ENCODE results near the gene ARHGDIA. TPM values are rescaled to one million over a fixed set of nuclear protein-coding genes. Genes with fewer than 3 reads are reported as not detected.
"Not testable (repeated sequence)": the region's sequence is repeated elsewhere in the genome, so short reads cannot be mapped to it uniquely, and the experiment has no call there.

Gene ARHGDIA
- total RNA-seq = 78.2 TPM

DNA sequence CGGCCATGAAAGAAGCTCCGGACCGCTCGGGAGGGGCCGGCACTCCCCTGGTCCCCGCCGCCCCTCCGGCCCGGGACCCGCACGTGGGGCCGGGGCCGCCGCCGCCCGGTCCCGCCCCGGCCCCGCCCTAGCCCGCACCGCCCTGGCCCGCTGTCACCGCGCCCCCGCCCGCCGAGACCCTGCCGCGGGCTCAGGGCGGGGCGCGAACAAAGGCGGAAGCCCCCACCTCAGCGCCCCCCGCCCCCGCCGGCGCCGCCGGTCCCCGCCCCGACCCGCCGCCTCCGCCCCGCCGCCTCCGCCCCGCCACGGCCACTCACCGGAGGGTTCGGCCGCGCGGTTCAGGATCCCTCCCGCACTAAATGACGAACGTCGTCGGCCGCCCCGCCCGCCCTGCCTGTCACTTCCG, at the start of gene ARHGDIA:
Gene ARHGDIA, minus strand, starts transcription at position 357 of the 406 bp plus-strand sequence. CDS start 1,407 bp downstream, outside the sequence.
- no peak for DNase-seq

DNA sequence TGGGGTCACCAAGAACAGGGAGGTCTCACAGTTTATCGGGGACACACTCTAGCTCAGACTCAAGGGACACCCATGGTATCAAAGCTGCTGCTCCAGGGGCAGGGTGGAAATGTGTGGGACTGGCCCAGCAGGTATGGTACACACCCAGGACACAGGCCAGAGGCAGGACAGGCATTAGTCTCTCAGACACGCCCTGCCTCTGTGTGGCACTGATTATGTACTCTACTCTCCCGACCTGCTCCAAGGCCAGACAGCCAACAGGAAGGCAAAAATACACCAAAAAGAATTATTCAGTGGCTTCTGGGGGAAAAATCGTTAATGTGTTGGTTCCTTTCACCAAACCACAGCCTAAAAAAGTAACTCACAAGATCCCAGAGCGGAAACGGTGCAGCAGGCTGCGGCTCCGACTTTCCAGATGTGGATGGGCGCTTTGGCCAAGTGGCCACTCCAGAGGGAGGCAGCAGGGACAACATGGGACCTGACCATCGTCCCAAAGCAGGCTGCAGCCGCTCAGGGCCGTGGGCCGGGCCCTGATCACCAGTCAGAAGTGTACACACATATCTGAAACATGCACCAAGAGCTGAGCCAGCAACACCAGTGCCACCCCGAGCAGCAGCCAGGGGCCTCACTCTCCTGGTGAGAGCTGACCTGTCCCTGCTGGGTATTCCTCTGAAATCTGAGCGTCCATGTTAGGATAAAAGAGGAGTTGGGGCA, 47.9 kb upstream of the ARHGDIA start:
- DNase-seq = no peak

DNA sequence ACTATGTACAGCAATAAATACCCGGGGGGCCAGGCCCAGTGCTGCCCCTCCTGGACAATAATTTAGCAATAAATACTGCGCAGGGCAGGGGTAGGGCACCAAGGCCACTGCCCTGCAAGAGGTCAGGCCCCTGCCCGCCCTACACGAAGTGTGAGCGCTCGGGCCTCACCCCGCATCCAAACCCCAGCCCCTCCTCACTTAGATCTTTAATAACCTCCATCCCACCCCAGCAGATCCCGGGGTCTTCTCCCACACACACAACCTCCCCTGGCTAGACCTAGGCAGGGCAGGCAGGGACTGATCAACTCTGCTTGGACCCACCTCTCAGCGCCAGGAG, 47.2 kb upstream of the ARHGDIA start:
- DNase-seq = not testable (repeated sequence)

DNA sequence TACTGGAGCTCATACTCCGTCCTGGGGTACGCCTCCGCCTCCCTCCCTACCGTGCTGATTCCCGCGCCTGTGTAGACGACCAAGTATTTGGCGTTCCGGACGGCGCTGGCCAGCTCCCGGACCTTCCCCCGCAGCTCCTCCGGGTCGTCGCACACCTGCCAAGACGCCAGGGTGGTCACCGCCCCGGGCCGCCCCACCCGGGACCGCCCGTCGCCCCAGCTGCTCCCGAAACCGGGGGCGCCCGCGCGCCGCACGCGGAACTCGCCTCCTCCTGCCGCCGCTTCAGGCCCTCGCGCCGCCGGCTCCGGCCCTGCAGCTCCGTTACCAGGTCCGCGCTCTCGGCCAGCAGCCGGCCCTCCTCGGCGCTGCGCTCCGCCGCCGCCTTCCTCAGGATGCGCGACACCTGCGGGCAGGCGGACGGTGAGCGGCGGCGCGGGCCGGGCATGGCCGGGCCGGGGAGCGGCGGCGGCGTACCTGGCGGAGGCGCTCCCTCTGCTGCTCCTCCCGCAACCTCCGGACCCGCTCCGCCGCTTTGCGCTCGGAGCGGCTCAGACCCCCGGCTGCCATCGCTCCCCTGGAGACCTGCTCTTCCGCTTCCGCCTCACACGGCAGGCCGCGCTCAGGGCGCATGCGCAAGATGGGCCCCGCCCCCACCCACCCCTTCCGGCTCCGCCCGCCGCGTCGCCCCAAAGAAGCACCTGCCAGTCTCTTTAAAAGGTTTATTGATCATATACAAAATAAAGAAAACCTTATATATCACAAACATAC, 46.6 kb upstream of the ARHGDIA start, which contains the start of gene SIRT7:
Gene SIRT7, minus strand, starts transcription at position 612 of the 768 bp plus-strand sequence. Its CDS starts 45 bp downstream, at position 567.
- peak; percentile 90 for DNase-seq

DNA sequence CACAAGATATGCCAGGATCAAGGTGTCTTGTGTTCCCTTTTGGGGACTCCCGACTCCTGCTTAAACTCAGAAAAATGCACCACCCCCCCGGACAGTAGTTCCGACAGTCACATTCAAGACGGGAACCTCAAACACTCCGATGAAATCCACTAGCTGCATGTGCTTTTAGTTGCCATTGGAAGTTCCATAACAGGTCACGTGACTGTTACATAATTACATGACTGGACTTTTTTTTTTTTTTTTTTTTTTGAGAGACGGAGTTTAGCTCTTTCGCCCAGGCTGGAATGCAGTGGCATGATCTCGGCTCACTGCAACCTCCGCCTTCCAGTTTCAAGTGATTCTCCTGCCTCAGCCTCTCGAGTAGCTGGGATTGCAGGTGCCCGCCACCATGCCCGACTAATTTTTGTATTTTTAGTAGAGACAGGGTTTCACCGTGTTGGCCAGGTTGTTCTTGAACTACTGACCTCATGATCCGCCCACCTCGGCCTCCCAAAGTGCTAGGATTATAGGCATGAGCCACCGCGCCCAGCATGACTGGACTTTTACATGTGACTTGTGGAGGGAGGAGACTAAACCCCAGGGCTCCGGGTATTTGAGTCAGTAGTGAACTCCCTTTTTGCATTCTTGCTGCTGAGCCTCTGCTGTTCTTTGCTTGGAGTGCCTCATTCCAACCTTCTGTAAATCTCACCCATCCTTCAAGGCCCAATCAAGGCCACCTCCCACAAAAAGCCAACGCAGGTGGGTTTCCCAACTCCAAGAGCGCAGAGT, 45.3 kb upstream of the ARHGDIA start:
- no peak for DNase-seq

DNA sequence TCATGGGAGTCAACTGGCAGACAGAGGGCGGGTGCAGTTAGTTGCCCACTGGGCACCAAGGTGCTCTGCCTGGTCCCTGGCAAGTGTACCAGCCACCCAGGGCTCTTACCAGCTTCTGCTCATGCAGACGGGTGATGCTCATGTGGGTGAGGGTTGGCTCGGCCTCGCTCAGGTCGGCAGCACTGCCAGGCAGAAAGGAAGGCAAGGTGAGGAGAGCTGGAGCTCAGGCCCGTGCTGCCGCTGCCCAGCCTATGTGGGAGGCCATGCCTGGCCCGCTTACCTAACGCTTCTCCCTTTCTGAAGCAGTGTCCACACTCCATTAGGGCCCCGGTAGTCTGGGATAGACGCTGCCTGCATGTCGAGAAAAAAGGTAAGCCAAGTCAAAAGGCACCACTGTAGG, 44.2 kb upstream of the ARHGDIA start:
- no peak for DNase-seq

DNA sequence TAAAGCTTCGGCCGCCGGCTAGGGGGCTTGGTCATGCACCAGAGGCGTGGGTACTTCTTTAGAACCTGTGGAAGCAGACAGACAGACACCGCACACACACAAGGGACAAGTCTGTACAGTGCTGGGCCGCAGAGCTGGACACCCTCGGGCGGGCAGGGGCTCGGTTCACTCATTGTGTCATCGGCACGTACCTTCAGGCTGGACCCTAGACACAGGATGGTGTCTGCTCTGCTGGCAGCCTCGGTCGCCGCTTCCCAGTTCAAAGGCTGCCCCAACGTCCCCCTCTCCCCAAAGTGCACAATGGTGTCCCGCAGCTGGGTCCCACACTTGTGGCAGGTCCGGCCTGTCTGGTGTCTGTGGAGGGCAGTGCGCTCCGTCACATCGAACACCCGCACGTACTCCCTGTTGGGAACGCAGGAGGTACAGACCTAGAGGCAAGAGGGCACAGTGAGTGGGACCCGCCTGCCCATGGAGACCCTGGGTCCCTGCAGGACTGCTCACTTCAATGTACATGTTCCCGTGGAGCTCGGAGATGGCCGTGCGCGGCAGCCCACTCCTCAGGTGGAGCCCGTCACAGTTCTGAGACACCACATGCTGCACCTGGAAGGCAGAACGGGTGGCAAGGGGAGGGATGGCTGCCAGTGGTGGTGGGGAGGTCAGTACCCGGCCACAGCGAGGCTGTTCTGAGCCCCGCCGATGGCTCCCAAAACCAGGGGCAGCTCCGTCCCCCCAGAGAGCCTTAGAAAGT, 43.1 kb upstream of the ARHGDIA start:
- no peak for DNase-seq

DNA sequence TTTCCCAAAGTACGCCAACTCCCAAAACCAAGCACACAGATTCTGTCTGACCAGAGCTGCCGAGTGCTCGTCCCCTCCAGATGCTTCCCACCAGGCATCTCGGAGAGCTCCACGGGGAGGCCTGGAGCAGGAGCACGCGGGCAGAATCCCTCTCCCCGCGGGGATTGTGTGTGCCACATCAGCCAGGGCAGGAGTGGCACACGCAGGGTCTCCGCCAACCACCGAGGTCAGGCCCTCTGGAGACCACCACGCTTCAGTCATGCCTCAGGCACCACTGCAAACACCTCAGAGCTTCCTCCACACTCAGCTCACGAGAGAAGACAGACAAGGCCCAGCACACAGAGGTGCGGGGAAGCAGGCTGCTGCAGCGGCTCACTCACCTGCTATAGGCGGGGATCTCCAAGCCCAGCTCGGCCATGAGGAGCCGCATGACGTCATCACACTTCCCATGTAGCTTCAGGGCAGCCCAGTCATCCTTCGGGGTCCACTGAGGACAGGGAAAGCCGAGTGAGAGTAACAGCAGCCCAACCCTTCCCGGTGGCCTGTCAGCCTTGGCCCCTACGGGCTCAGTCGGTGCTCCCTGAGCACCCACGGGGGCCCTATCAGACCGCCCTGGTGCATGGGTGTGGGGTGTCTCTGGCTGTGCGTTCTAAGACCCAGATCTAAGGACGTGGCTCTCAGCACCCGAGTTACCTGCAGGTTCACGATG, 42.4 kb upstream of the ARHGDIA start:
- DNase-seq = no peak

DNA sequence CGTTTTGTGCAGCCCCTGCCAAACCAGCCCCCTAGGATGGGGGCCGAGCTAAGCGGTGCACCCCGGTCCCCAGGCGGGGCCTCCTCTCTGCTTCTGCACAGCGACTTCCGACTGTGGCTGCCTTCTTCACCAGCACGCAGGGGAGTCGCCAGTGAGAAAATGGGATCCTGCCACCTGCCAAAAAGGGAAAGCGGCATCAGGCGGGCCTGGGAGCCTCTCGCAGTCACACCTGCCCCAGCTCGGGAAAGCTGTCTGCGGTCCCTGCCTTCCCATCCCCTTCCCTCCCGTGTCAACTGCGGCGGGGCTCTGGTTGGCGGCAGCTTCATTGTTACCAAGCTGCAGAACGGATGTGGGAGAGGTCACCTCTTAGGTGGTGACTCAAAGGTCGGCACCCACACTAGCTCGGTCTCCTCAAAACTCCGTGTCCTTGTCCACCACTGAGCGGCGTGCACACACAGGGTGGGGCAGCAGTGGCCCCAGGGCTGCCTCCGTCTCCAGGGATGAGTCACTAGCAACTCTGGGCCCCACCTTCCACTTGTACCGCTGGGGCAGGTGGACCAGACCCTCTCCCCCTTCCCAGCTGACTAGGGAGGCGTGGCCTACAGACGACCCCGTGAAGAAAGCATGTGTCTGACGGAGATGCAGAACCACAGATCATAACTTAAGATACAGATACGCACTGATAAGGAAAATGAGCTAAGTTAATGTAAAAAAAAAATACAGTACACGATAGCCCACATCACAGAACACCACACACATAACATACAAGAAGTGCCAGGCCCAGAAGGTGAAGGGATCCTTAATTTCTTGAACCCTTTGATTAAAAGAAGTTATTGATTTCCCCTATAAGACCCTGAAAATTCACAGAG, 41.5 kb upstream of the ARHGDIA start:
- no peak for DNase-seq

DNA sequence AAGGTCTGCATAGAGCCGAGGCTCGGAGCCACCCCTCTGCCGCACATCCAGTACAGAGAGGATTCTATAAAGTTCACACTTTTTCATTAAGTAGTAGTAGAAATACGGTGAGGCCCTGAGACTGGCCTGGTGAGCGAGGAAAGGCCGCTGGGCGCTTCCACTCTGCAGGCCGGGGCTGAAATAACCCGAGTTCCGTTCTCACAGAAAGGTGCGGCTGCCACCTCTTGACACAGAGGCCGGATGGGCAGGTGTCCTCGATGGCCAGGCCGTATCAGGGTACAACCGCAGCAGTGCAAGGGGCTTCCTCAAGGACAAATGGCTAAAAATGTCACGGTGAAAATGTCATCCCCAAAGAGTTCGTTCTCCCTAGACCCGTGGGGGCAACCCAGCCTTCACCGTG, 40.8 kb upstream of the ARHGDIA start:
- DNase-seq = no peak

DNA sequence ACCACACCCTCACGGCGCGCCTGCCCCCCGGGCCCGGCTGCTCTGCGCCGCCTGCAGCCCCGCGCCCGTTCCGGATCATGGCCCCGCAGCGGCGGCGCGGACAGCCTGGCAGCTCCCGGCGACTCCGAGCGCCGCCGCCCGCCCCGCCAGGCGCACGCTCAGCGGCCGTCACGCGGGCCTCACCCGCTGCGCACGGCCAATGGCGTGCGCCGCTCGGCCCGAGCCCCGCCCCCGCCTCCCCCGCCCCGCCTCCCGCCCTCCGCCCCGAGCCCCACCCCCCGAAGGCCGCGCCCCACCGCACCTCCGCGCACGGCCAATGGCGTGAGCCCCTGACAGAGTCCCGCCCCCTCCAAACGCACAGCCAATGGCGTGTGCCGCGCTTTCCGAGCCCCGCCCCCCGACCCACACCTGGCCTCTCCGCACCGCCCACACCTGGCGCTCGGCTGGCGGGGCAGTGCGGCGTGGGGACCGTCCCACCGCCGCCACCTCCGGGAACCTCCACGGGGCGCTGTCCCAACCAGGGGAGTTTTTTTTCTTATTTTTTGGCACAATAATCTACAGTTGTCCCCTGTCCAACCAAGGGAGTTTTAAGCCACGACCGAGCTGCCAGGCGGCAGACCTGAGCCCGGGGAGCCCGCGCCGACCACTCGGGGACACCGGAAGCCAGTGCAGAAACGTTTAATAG, 40.3 kb upstream of the ARHGDIA start, which contains the start of gene PCYT2:
Gene PCYT2, minus strand, starts transcription at position 123 of the 685 bp plus-strand sequence. Its CDS starts 44 bp downstream, at position 79.
- DNase-seq = peak; percentile 96

DNA sequence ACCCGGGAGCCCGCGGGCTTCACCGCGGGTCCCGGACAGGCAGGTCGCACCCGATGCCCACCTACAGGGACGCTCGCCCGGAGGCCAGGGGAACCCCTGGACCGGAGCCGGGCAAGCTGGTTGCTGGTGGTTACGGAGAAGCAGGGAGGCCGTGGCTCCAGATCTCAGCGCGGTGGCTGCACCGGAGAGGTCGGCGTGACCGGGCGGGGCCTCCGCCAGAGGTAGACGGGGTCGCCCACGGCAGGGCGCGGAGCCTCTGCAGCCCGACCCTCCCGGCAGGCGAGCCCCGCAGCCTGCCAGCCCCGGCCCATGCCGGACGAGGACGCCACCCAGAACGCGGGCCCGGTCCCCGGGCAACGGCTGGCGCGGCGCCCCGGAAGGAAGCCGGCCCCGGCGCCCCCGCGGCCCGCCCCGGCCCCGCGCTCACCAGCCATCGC, 39.7 kb upstream of the ARHGDIA start:
- DNase-seq = no peak

DNA sequence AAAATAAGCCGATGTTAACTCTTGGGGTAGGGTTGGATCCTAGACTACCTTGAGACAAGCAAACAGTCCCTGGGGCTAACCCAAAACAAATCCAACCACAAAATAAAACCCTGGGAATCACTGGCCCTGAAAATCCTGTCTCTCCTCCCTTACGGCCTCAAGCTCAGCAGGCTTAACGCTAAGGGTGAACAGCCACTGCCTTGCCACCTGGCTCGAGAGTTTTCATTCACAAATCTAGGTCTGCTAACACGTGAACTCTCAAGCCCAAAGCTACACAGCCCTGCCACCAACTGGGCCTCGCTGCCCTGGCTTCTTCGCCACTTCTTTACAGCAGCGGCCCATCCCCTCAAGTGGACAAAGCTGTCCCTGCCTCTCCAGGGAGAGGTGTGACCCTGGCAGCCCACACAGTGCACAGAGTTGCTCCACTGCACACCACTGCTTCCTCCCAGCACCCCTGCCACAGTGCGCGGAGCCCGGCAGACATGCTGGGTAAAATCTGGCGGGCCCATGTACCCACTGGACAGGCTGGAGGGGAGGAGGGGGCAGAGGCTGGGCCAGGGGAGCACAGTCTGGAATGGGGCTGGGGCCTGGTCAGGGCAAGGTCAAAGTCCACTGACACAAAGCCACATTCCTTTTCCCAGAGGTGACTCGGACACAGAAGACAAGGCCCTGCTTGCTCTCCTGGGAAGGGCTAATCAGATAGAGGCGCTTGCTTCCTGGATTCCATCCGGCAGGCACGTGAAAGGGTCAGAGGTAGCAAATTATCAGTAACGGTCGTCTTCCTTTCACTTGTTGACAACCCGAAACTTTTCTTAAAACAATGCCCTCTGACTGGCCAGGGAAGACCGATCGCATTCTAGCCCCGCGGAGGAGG, 39.1 kb upstream of the ARHGDIA start:
- DNase-seq = no peak

DNA sequence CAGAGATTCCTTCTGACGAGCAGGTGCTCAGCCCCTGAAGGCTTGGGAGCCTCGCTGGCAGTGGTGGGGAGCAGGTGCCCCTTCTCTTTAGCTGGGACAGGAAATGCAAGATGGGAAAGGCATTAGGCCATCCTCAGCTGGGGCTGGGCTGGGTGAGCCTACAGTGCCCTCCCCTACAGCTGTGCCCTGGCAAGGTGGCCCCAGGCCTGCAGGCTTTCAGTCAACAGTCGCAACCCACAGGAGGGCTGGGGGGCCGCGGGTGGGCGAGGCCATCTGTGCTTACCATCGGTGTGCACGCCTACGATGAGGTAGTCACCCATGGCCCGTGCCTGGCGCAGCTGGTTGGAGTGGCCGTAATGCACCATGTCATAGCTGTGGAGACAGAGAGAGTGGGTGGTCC, 38.1 kb upstream of the ARHGDIA start:
- no peak for DNase-seq

DNA sequence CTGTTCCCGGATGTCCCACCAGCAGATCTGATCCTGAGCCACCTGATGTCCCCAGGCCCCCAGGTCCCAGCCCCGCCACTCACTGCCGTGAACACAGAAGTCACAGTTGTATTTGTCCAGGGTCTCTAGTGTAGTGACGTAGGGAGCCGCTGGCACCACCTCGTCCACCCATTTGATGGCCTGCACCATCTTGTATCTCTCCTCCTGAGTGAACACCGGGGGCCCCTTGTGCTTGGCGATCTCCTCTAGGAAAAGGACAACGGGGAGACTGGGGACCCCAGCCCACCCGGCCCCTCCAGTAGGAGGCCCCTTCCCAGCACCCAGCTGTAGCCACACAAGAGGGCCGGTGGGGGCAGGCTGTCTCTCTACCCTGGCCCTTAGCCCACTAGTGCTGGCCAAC, 37.7 kb upstream of the ARHGDIA start:
- DNase-seq = no peak

DNA sequence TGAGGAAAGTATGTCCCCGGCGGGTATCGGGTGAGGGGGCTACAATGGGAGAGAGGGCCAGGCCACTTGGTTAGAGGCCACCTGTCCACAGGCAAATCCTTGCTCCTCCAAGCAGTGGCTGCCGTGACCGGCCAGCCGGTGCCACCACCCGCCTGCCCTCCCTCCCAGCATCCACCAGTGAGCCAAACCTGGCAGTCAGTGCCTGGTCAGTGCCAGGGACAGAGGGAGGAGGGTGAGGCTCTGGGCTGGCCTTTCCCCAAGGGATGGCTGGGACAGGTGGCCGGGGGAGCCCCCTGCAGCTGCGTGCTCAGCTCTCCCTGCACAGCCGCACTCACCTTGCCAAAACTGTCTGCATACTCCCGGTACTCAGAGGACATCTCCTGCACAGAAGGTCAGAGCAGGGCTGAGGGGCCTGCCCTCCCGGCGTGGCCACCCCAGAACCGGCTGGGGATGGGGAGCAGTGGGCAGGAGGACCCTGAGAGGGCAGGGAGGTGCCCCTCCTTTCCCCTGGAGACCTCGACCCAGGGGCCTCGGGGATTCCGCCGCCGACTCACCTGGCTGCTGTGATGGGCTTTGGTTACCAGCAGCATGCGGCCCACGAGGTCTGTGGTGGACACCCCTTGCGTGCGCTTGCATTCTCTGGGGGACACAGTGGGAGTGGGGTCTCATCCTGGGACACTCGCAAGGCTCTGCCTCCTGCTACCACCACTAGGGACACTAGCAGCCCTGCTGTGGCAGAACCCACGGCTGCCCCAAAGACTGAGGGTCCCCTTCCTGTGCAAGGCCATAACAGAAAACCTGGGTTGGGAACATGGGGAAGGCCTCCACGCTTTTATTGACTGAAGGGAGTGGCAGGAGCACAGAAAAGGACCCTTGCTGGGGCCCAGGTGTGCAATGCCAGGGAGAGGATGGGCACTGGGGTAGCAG, 36.3 kb upstream of the ARHGDIA start:
- DNase-seq = no peak

DNA sequence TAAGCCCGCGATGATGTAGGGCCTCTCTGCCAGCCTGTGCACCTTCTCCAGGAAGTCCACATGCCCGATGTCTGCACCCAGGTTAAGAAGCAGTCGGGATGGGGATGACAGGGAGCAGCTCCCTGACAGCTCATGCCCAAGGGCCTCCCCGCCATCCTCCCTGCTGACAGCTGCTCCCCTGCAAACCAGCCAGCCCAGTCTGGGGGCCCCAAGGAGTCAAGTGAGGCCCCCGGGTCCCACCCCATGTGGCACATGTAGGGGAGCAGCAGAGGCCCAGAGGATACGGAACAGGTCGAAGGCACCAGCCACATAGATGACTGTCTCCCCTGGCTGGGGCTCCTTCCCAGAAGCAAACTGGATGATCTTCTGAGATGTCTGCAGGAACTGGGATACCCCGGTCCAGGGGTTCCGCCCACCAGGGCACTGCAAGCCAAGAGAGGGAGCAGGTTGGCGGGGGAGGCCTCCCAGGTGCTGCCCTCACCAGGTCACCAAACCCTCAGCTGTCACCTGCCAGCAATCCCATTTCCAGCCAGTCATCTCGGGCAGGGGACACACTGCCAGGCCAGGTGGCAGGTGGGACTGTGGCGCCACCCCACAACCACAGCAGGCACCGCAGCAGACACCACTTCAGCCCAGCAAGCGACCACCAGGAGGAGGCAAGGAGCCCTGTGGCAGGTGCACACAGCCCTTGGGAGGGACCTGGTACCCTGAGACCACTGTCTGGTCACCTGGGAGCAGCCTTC, 35.5 kb upstream of the ARHGDIA start:
- DNase-seq = no peak
